GM12878 (cell line): ENCODE results near the gene EML5. TPM values are rescaled to one million over a fixed set of nuclear protein-coding genes. Genes with fewer than 3 reads are reported as not detected.

Experiments
- ATAC-seq: fragments of 200-7000 bp; cut with Tn5 transposase; 3 replicates; pipeline ENCODE4 v1.9.1; 2020; ENCODE audit warnings: mild to moderate bottlenecking, moderate library complexity
- BruUV-seq: library from RNA; stranded (reverse); fragments of 400-500 nt; replicated peaks from 2 replicates; lab custom pipeline; 2021; lab: Mats Ljungman, UMichigan
- CTCF ChIA-PET: fragments of 300-600 bp; sonication (Branson Sonifier 250); formaldehyde crosslinking; extraction: SDS; loops from one replicate; lab custom pipeline; 2021; ENCODE audit warnings: inconsistent platforms; lab: Yijun Ruan, JAX
- POLR2A ChIA-PET: fragments of 350-600 bp; formaldehyde crosslinking; extraction: SDS; loops from one replicate; lab custom pipeline; 2021; ENCODE audit warnings: inconsistent platforms; lab: Charles Lee
- RAD21 ChIA-PET: fragments of 300-600 bp; sonication (Branson Sonifier 250); formaldehyde crosslinking; loops from one replicate; lab custom pipeline; 2023; ENCODE audit warnings: antibody characterized with exemption; ENCODE audit not compliant: unreplicated experiment; lab: Charles Lee
- SMC1A ChIA-PET: fragments of 300-600 bp; sonication (Branson Sonifier 250); formaldehyde crosslinking; loops from one replicate; lab custom pipeline; 2023; ENCODE audit not compliant: unreplicated experiment, uncharacterized antibody; lab: Charles Lee
- DNase-seq: peaks from one replicate; pipeline ENCODE4 v3.0.0-alpha.2; 2011; ENCODE audit warnings: low read depth, low spot score
- FAIRE-seq: peaks from 3 replicates; lab custom pipeline; 2011; peaks lifted over from hg19 to GRCh38; lab: Jason Lieb, UNC
- H2AFZ ChIP-seq: 2 replicates; pipeline ENCODE4 v1.6.0; 2011; ENCODE audit warnings: low read depth, low read length, control low read depth; ENCODE audit not compliant: control insufficient read depth
- H3K27ac ChIP-seq: 2 replicates; pipeline ENCODE4 v1.5.1; 2011; ENCODE audit warnings: control low read depth; ENCODE audit not compliant: control insufficient read depth, insufficient read depth
- H3K27me3 ChIP-seq, 2 experiments: replicated peaks in 1 of 2; 2 replicates each; pipeline versions ENCODE4 v1.6.0 to v1.6.1; 2011; ENCODE audit warnings: low read length in 1 of 2; ENCODE audit not compliant: control insufficient read depth in 2 of 2, insufficient read depth in 2 of 2
- H3K36me3 ChIP-seq, 2 experiments: 2 replicates each; pipeline ENCODE4 v1.5.1; 2011; ENCODE audit warnings: low read length in 1 of 2; ENCODE audit not compliant: control insufficient read depth in 2 of 2, insufficient read depth in 2 of 2
- H3K4me1 ChIP-seq: 2 replicates; pipeline ENCODE4 v1.6.1; 2011; ENCODE audit warnings: mild to moderate bottlenecking, low read length, moderate library complexity, mixed read lengths; ENCODE audit not compliant: control insufficient read depth, insufficient read depth
- H3K4me2 ChIP-seq: 2 replicates; pipeline ENCODE4 v1.6.0; 2011; ENCODE audit warnings: control low read depth; ENCODE audit not compliant: control insufficient read depth, insufficient read depth
- H3K4me3 ChIP-seq: fragments of 200-600 bp; sonication (generic); 2 replicates; pipeline ENCODE4 v1.5.1; 2016
- H3K79me2 ChIP-seq: 2 replicates; pipeline ENCODE4 v1.6.0; 2011; ENCODE audit warnings: low read length; ENCODE audit not compliant: control insufficient read depth, insufficient read depth
- H3K9ac ChIP-seq: 2 replicates; pipeline ENCODE4 v1.8.0; 2011; ENCODE audit warnings: low read length, control low read depth, mixed read lengths; ENCODE audit not compliant: control insufficient read depth, insufficient read depth
- H3K9me3 ChIP-seq: replicated peaks from 3 replicates; pipeline ENCODE4 v1.5.1; 2011; ENCODE audit warnings: mild to moderate bottlenecking, low read length; ENCODE audit not compliant: control insufficient read depth, insufficient read depth
- H4K20me1 ChIP-seq: 2 replicates; pipeline ENCODE4 v1.6.0; 2011; ENCODE audit not compliant: control insufficient read depth, insufficient read depth
- BACH1 ChIP-seq: fragments of 450-650 bp; IDR thresholded peaks from 2 replicates; pipeline ENCODE4 v1.6.1; 2017; ENCODE audit warnings: mild to moderate bottlenecking, borderline replicate concordance
- CEBPB ChIP-seq, 2 experiments: fragments of 150-350 bp in 1 of 2; IDR thresholded peaks; 2 replicates each; pipeline ENCODE4 v1.6.1; 2012 to 2014; ENCODE audit warnings: low read depth in 2 of 2, low read length in 2 of 2, borderline replicate concordance in 1 of 2, inconsistent platforms in 1 of 2
- EGR1 ChIP-seq, 2 experiments: IDR thresholded peaks; 1 replicate in 1 of 2; 2 replicates in 1 of 2; pipeline ENCODE4 v1.6.1; 2011 to 2012; ENCODE audit warnings: low read depth in 2 of 2, low read length in 2 of 2, borderline replicate concordance in 1 of 2, mild to moderate bottlenecking in 1 of 2, moderate library complexity in 1 of 2
- ETV6 ChIP-seq, 2 experiments: fragments of 450-650 bp in 1 of 2; IDR thresholded peaks in 1 of 2; conservative IDR thresholded peaks in 1 of 2; 2 replicates each; pipeline ENCODE4 v1.6.1; 2014; ENCODE audit warnings: antibody characterized with exemption in 1 of 2, borderline replicate concordance in 1 of 2, low read depth in 1 of 2, mild to moderate bottlenecking in 1 of 2, moderate library complexity in 1 of 2
- FOXK2 ChIP-seq: fragments of 450-650 bp; IDR thresholded peaks from 2 replicates; pipeline ENCODE4 v1.6.1; 2017; ENCODE audit warnings: mild to moderate bottlenecking, moderate library complexity
- MEF2A ChIP-seq: IDR thresholded peaks from 2 replicates; pipeline ENCODE4 v1.6.1; 2011; ENCODE audit warnings: low read depth, mild to moderate bottlenecking, low read length, moderate library complexity; ENCODE audit not compliant: insufficient read depth
- RAD21 ChIP-seq: IDR thresholded peaks from 2 replicates; pipeline ENCODE4 v1.6.1; 2011; ENCODE audit warnings: mild to moderate bottlenecking, low read depth, low read length, moderate library complexity; ENCODE audit not compliant: insufficient read depth
- SIN3A ChIP-seq: IDR thresholded peaks from 2 replicates; pipeline ENCODE4 v1.6.1; 2012; ENCODE audit warnings: low read depth, low read length, improper control_type of control experiment
- in situ Hi-C: fragments of 300-500 bp; cut with MboI; formaldehyde crosslinking; loops from 9 replicates; pipeline ENCODE4 v1.14.3; 2018; ENCODE audit warnings: mixed read lengths
- intact Hi-C: fragments of 100-400 bp; cut with micrococcal nuclease; formaldehyde crosslinking; loops from one replicate; pipeline ENCODE4 v1.14.2; 2022; ENCODE audit not compliant: unreplicated experiment
- polyA plus RNA-seq, 11 experiments: library from polyadenylated mRNA; depleted of rRNA in 4 of 11; unstranded in 6 of 11; stranded (reverse) in 5 of 11; fragments of >200 nt; fragmentation: Nextera tagmentation in 4 of 11; fragmentation: Illumina TruSeq in 1 of 11; extraction: Ambion mirVana in 4 of 11; extraction: Trizol in 1 of 11; gene quantifications; 1 replicate in 1 of 11; 2 replicates in 10 of 11; pipeline versions ENCODE4 v1.2.1 to v1.2.3, GENCODE V29; 2011 to 2016; ENCODE audit warnings: inconsistent platforms in 2 of 11, missing spikeins in 2 of 11, low read depth in 1 of 11
- total RNA-seq, 4 experiments: library from RNA; depleted of rRNA in 3 of 4; stranded (reverse); fragments of >200 nt in 3 of 4; fragmentation: Illumina TruSeq in 1 of 4; extraction: Trizol in 1 of 4; gene quantifications; 2 replicates each; pipeline versions ENCODE4 v1.2.1 to v1.2.3, GENCODE V29; 2013 to 2021
- TF ChIP-seq, protein P1 (sequence below): fragments of 450-650 bp; IDR thresholded peaks from 2 replicates; pipeline ENCODE4 v1.6.1; 2016; ENCODE audit warnings: mild to moderate bottlenecking
- TF ChIP-seq, protein P2 (sequence below): fragments of 450-650 bp; IDR thresholded peaks from 2 replicates; pipeline ENCODE4 v1.6.1; 2017; ENCODE audit warnings: mild to moderate bottlenecking

The EML5 gene
- total and polyA plus RNA-seq, 10 of the 15 experiments (the other 5 are each of a cell fraction or from before 2014, with no cell fraction given) = 0.08 to 0.35 (median 0.22) TPM; not detected in 1

DNA sequence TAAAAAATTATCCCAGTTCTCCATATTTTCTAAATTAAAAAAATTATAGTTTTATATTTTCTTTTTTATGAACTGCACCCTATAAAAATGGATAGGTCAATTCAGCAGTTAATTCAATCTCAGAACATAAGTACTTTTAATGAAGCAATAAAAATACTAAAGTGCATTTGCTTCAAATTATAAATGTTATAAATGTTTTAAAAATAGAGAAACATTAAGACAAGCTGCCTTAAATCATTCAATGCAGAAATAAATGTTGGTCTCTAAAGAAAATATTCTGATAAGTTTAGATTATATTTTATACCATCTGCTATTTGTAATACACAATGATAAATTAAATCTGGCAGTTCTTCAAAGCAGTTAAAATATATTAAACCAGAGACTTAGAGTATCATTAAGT, 164.3 kb downstream of the EML5 start:
- Histone ChIP-seq H3K4me3 (no peak overlapping the region), H3K79me2 (no peaks in the 10 kb centered on the region), H4K20me1 (no peaks in the 10 kb centered on the region), H3K27ac (no peak overlapping the region), H3K9ac (no peak overlapping the region), H3K36me3 (no peaks in the 10 kb centered on the region), H3K4me2 (no peak overlapping the region), H2AFZ (no peak overlapping the region), H3K27me3 (no peaks in the 10 kb centered on the region), H3K9me3 (no peaks in the 10 kb centered on the region), H3K4me1 (no peaks in the 10 kb centered on the region)
- POLR2A ChIA-PET = no interaction called here
- no peak for ATAC-seq
- no peak for DNase-seq
- TF ChIP-seq ETV6 (conservative IDR thresholded peaks at IDR 0.05 in 1 of 2, IDR thresholded peaks at IDR 0.05 in 1 of 2; ENCODE audit: borderline replicate concordance in 1 of 2, low read depth in 1 of 2) = no peak
- TF ChIP-seq, protein P1, sequence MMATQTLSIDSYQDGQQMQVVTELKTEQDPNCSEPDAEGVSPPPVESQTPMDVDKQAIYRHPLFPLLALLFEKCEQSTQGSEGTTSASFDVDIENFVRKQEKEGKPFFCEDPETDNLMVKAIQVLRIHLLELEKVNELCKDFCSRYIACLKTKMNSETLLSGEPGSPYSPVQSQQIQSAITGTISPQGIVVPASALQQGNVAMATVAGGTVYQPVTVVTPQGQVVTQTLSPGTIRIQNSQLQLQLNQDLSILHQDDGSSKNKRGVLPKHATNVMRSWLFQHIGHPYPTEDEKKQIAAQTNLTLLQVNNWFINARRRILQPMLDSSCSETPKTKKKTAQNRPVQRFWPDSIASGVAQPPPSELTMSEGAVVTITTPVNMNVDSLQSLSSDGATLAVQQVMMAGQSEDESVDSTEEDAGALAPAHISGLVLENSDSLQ = no peak
- no peak for TF ChIP-seq MEF2A
- TF ChIP-seq, protein P2, sequence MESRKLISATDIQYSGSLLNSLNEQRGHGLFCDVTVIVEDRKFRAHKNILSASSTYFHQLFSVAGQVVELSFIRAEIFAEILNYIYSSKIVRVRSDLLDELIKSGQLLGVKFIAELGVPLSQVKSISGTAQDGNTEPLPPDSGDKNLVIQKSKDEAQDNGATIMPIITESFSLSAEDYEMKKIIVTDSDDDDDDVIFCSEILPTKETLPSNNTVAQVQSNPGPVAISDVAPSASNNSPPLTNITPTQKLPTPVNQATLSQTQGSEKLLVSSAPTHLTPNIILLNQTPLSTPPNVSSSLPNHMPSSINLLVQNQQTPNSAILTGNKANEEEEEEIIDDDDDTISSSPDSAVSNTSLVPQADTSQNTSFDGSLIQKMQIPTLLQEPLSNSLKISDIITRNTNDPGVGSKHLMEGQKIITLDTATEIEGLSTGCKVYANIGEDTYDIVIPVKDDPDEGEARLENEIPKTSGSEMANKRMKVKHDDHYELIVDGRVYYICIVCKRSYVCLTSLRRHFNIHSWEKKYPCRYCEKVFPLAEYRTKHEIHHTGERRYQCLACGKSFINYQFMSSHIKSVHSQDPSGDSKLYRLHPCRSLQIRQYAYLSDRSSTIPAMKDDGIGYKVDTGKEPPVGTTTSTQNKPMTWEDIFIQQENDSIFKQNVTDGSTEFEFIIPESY = no peak
- no peak for TF ChIP-seq BACH1
- no peak for TF ChIP-seq EGR1 (IDR thresholded peaks at IDR 0.05; ENCODE audit: borderline replicate concordance in 1 of 2, low read depth in 2 of 2, low read length in 2 of 2)
- no peak for TF ChIP-seq FOXK2
- no peak for TF ChIP-seq CEBPB (IDR thresholded peaks at IDR 0.05; ENCODE audit: borderline replicate concordance in 1 of 2, low read depth in 2 of 2, low read length in 2 of 2)
- no peak for TF ChIP-seq SIN3A
- no peak for TF ChIP-seq RAD21
- CTCF ChIA-PET = interaction anchor here (1.6 to 2.6 kb wide), 2 partner anchors 9 to 39 kb away, joined by 5 to 10 read pairs; no protein-coding TSS in a partner anchor
- SMC1A ChIA-PET = interaction anchor here (1.0 to 2.7 kb wide), 2 partner anchors 15 to 39 kb away, joined by 3 to 7 read pairs; no protein-coding TSS in a partner anchor
- intact Hi-C loops = no loop called here
- RAD21 ChIA-PET = interaction anchor here (1.0 to 1.7 kb wide), 4 partner anchors 15 to 39 kb away, joined by 3 to 5 read pairs (median 4); no protein-coding TSS in a partner anchor
- in situ Hi-C loops = no loop called here
- no peak for FAIRE-seq
- BruUV-seq = no TSS peak
